A375 (cell line): ENCODE results near the gene CCDC186. TPM values are rescaled to one million over a fixed set of nuclear protein-coding genes. Genes with fewer than 3 reads are reported as not detected.

ENCODE experiments used
- small RNA-seq: library from RNA; depleted of rRNA; stranded (forward); fragments of <200 nt; gene quantifications from one replicate; pipeline ENCODE3, GENCODE V24; 2014
- total RNA-seq: library from RNA; depleted of rRNA; stranded (reverse); fragments of >200 nt; shearing (Covaris generic); gene quantifications from 2 replicates; pipeline ENCODE4 v1.2.3, GENCODE V29; 2014; rRNA removed

Gene CCDC186
- 4.9 and 7.0 TPM in 2 replicates for total RNA-seq

GRCh38 chr10:114173921-114174694 lies at the start of gene CCDC186:
CCDC186 (minus strand) TSS chr10:114174203; CDS start chr10:114163268, 10,935 bp downstream.

DNA sequence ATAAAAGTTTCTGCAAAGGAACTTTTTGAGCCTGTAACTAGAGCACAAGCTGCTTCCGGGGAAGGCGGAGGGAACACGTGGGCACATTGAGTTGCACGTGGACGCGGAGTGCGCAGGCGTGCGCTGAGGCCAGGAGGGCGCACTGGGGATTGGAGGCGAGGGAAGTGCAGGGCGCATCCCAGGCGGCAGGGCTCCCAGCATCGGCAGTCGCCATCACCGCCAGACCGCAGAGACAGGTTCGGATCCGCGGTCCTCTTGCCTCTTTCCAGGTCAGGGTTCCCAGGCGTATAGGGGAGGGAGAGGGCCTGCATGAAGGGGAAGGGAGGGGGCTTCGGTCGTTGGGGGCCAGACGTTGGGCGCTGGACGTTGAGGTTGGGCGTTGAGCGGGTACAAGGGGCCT lies 5.1 kb upstream of the CCDC186 start, which contains the start of gene TDRD1:
Gene TDRD1 (plus strand): TSS at position 206 of the 400 bp plus-strand sequence. CDS start 8,479 bp downstream, outside the sequence.

Small RNA genes lying within 50 kb of the gene (small RNA-seq; reads per million reads assigned to genes)
- gene RF02277 (not detected), gene RNU6-709P (not detected)

Other genes starting within 250 kb of the CCDC186 start
- gene ADRB1, start 130.3 kb downstream of the CCDC186 start, total RNA-seq = 0.32 and 1.1 TPM in 2 replicates
- gene TDRD1, start 5.2 kb upstream of the CCDC186 start, total RNA-seq = not detected in 2 replicates
- gene VWA2, start 65.1 kb upstream of the CCDC186 start, total RNA-seq = not detected in 2 replicates
- 8.9 and 10.6 TPM in 2 replicates for gene AFAP1L2, start 230.3 kb upstream of the CCDC186 start, total RNA-seq